Heart right ventricle (tissue), 16 donors: Measurements from ENCODE around the gene MS4A8. TPM values are rescaled to one million over a fixed set of nuclear protein-coding genes. Genes with fewer than 3 reads are reported as not detected.

Experiments used
- ATAC-seq, 8 donors: fragments of 200-7000 bp; cut with Tn5 transposase; one replicate each; pipeline ENCODE4 v1.9.1; 2020; ENCODE audit warnings: mild to moderate bottlenecking in 8 of 8, moderate library complexity in 8 of 8, moderate number of reproducible peaks in 1 of 8
- DNase-seq, 2 donors: peaks; one replicate each; pipeline ENCODE4 v3.0.0-alpha.2; 2020
- H3K27ac ChIP-seq, 10 donors: fragments of 200-600 bp; sonication (generic) in 2 of 10; one replicate each; pipeline versions ENCODE4 v1.5.0 to v1.8.0; 2020 to 2022; ENCODE audit warnings: mild to moderate bottlenecking in 3 of 10
- H3K27me3 ChIP-seq, 7 donors: fragments of 200-600 bp; one replicate each; pipeline ENCODE4 v1.8.0; 2021 to 2022; ENCODE audit warnings: mild to moderate bottlenecking in 2 of 7
- H3K36me3 ChIP-seq, 9 donors: fragments of 200-600 bp; sonication (generic) in 1 of 9; one replicate each; pipeline versions ENCODE4 v1.5.0 to v1.8.0; 2020 to 2022; ENCODE audit warnings: mild to moderate bottlenecking in 2 of 9
- H3K4me1 ChIP-seq, 9 donors: fragments of 200-600 bp; sonication (generic) in 1 of 9; one replicate each; pipeline versions ENCODE4 v1.5.0 to v1.8.0; 2020 to 2022; ENCODE audit warnings: mild to moderate bottlenecking in 4 of 9
- H3K4me3 ChIP-seq, 10 donors: fragments of 200-600 bp; sonication (generic) in 2 of 10; one replicate each; pipeline versions ENCODE4 v1.5.0 to v1.8.0; 2020 to 2022; ENCODE audit warnings: mild to moderate bottlenecking in 7 of 10, moderate library complexity in 2 of 10
- H3K9me3 ChIP-seq, 11 donors: fragments of 200-600 bp in 10 of 11; sonication (generic) in 2 of 11; one replicate each; pipeline versions ENCODE4 v1.5.0 to v1.8.0; 2013 to 2022; ENCODE audit warnings: mild to moderate bottlenecking in 2 of 11, control low read depth in 1 of 11, moderate library complexity in 1 of 11
- CTCF ChIP-seq, 9 donors: fragments of 200-600 bp; sonication (generic) in 2 of 9; IDR thresholded peaks; one replicate each; pipeline versions ENCODE4 v1.5.0 to v1.8.0; 2021 to 2022; ENCODE audit warnings: antibody characterized with exemption in 9 of 9, mild to moderate bottlenecking in 5 of 9, moderate library complexity in 1 of 9
- WGBS, 2 donors: extraction: QIAGEN DNeasy Blood & Tissue Kit; methylation state at CpG; one replicate each; pipeline ENCODE4 v1.1.7; 2013; ENCODE audit warnings: inconsistent platforms in 1 of 2; 5-methylcytosine and 5-hydroxymethylcytosine counted together
- intact Hi-C, 10 donors: fragments of 100-400 bp; cut with DNase I; formaldehyde crosslinking; loops; one replicate each; pipeline versions ENCODE4 v1.11.1 to v1.14.2; 2022
- polyA plus RNA-seq, 2 donors: library from polyadenylated mRNA; stranded (reverse); fragments of 200-250 nt; gene quantifications; one replicate each; pipeline ENCODE4 v1.2.3, GENCODE V29; 2013
- total RNA-seq, 10 donors: library from RNA; stranded (reverse); fragmentation: NEBNext Ultra II Directional in 3 of 10; extraction: Animal tissue kit (Norgen Biotek cat#: 25700) in 3 of 10; gene quantifications; one replicate each; pipeline versions ENCODE4 v1.2.1 to v1.2.4, GENCODE V29; 2021 to 2023
- donor health status: Arrhythmogenic right ventricular cardiomyopathy.
- donor health status: ischemic (EF 13 %, LVEDD 7.1; RV severe dilation, severe dysfunction).
- donor health status: healthy with polysubstance abuse.
- donor health status: DM: no; HTN: yes; CAD: no.
- donor health status: DM: no; HTN: no; CAD: no.
- donor health status: ischemic (EF 25% LVEDD 6.9; RV normal size, moderate dysfunction).
- donor health status: ischemic (EF 25% LVEDD 5.7; RV mildly dilated, moderate dysfunction).
- donor health status: healthy.
- donor health status: DM: yes; HTN: yes; CAD: no.
- donor health status: Ischemic cardiomyopathy.
- donor health status: ischemic (EF 35%, LVEDD 5.7; RV mildly dilated, moderate dysfunction).
- donor health status: nonischemic (EF 11% LVEDD 7.7; RV severe dilation, severe dysfunction).
- donor health status: DM: yes; HTN: yes; CAD: no.
- donor health status: PGD.
- donor health status: ischemic (EF 29% LVEDD 5.4; RV normal size, mild dysfunction).
- donor health status: nonischemic (EF 23%, LVEDD 6.1; RV moderate dilation, normal function).

MS4A8 gene
- total and polyA plus RNA-seq, 12 donors: not detected

- Histone ChIP-seq H3K9me3 (peaks cover 0 to 26% (median 0%) of the 10 kb centered on the region in 11 donors), H3K4me1 (no peaks in the 10 kb centered on the region), H3K4me3 (no peak overlapping the region), H3K27me3 (peaks cover 0 to 25% (median 9%) of the 10 kb centered on the region in 7 donors), H3K27ac (no peak overlapping the region), H3K36me3 (no peaks in the 10 kb centered on the region)
- no peak for TF ChIP-seq CTCF (IDR thresholded peaks at IDR 0.05)
- DNase-seq: no peak
- intact Hi-C loops: loop anchor here in 1 of 10 donors (10.0 kb wide), 1 partner anchor 56 kb away; no protein-coding TSS in a partner anchor
- ATAC-seq: no peak
These were observed 41.2 kb downstream of the MS4A8 start for GRCh38 chr11:60740573-60740972.

GRCh38 chr11:60741421-60741820, 42.0 kb downstream of the MS4A8 start:
- WGBS, 2 donors: 72 to 78% methylated on average over 3 of the region's 3 CpGs
- no peak for ATAC-seq

DNA sequence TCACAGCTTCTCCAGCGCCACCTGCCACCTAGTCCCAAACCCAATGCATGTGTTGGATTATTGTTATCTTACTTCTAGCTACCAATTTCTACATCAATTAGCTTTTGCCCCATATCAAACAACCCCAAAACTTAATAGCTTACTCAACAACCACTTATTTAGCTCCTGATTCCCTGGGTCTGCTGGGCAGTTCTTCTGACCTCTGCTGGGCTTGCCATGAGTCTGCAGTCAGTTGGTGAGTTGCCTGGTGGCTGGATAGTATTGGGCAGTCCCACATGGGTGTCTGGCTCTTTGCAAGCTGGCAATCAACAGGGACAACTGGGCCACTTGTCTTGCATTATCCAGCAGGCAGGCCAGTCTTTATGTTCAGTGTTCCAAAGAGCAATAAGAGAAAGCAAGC, 43.6 kb downstream of the MS4A8 start:
- H3K27me3 ChIP-seq: peaks cover 0 to 11% (median 6%) of the 10 kb centered on the region in 7 donors
- intact Hi-C loops: loop anchor here in 1 of 10 donors (10.0 kb wide), 1 partner anchor 58 kb away; no protein-coding TSS in a partner anchor
- DNase-seq (no peak), ATAC-seq (no peak)
- 79 to 91% methylated on average over 1 of the region's 1 CpG for WGBS, 2 donors
- H3K4me3 ChIP-seq: no peak overlapping the region
- no peaks in the 10 kb centered on the region for H3K36me3 ChIP-seq
- H3K4me1 ChIP-seq: no peaks in the 10 kb centered on the region
- H3K9me3 ChIP-seq: peaks cover 0 to 26% (median 0%) of the 10 kb centered on the region in 11 donors
- TF ChIP-seq CTCF (IDR thresholded peaks at IDR 0.05): no peak
- no peak overlapping the region for H3K27ac ChIP-seq

More at GRCh38 chr11:60741421-60741820, 42.0 kb downstream of the MS4A8 start:
- H3K9me3 ChIP-seq: peaks cover 0 to 26% (median 0%) of the 10 kb centered on the region in 11 donors
- H3K4me1 ChIP-seq: no peaks in the 10 kb centered on the region
- H3K4me3 ChIP-seq: no peak overlapping the region
- no peak for DNase-seq
- intact Hi-C loops: loop anchor here in 1 of 10 donors (10.0 kb wide), 1 partner anchor 57 kb away; no protein-coding TSS in a partner anchor
- no peak for TF ChIP-seq CTCF (IDR thresholded peaks at IDR 0.05)
- H3K27me3 ChIP-seq: peaks cover 0 to 23% (median 6%) of the 10 kb centered on the region in 7 donors
- no peak overlapping the region for H3K27ac ChIP-seq
- H3K36me3 ChIP-seq: no peaks in the 10 kb centered on the region

- no peaks in the 10 kb centered on the region for H3K36me3 ChIP-seq
- H3K9me3 ChIP-seq: peaks cover 0 to 26% (median 0%) of the 10 kb centered on the region in 11 donors
- intact Hi-C loops: loop anchor here in 1 of 10 donors (10.0 kb wide), 1 partner anchor 59 kb away; no protein-coding TSS in a partner anchor
- H3K27ac ChIP-seq: no peak overlapping the region
- H3K27me3 ChIP-seq: peaks cover 0 to 10% (median 1%) of the 10 kb centered on the region in 7 donors
- no peak overlapping the region for H3K4me3 ChIP-seq
- DNase-seq: no peak
- WGBS, 2 donors: 79 to 88% methylated on average over 5 of the region's 5 CpGs
- no peaks in the 10 kb centered on the region for H3K4me1 ChIP-seq
- ATAC-seq: no peak
- no peak for TF ChIP-seq CTCF (IDR thresholded peaks at IDR 0.05)
These were observed 44.7 kb downstream of the MS4A8 start for GRCh38 chr11:60744114-60744513.
